Body of pancreas (tissue), 4 donors: Measurements from ENCODE around the gene FAM185A.

Experiments
- CTCF ChIP-seq, 7 experiments: fragments of 450-650 bp in 4 of 7; fragments of 200-600 bp in 3 of 7; sonication (generic) in 3 of 7; IDR thresholded peaks; one replicate each; pipeline ENCODE4 v1.5.1; 2016 to 2019; ENCODE audit warnings: antibody characterized with exemption in 7 of 7
- POLR2A ChIP-seq, 3 donors: fragments of 450-650 bp; IDR thresholded peaks; one replicate each; pipeline ENCODE4 v1.6.1; 2016; ENCODE audit warnings: antibody characterized with exemption in 3 of 3, mild to moderate bottlenecking in 2 of 3

- TF ChIP-seq POLR2A (IDR thresholded peaks at IDR 0.05) (no peak), CTCF (IDR thresholded peaks at IDR 0.05) (no peak)
Observed at GRCh38 chr7:102840404-102840803, 91.6 kb downstream of the FAM185A start.
